Kidney epithelial cell (primary cell): Measurements from ENCODE around the gene GATA5. TPM values are rescaled to one million over a fixed set of nuclear protein-coding genes. Genes with fewer than 3 reads are reported as not detected.

Source experiments
- DNase-seq: peaks from one replicate; pipeline ENCODE4 v3.0.0-alpha.2; 2010; ENCODE audit warnings: low read depth
- H3K27me3 ChIP-seq: 2 replicates; pipeline ENCODE4 v1.6.0; 2011; ENCODE audit warnings: low read length; ENCODE audit not compliant: control insufficient read depth, insufficient read depth
- H3K36me3 ChIP-seq: 2 replicates; pipeline ENCODE4 v1.5.1; 2011; ENCODE audit warnings: low read length; ENCODE audit not compliant: control insufficient read depth, insufficient read depth
- H3K4me3 ChIP-seq: 2 replicates; pipeline ENCODE4 v1.5.1; 2011; ENCODE audit warnings: low read depth, mild to moderate bottlenecking, control low read depth, low read length
- CTCF ChIP-seq: IDR thresholded peaks from 2 replicates; pipeline ENCODE4 v1.5.1; 2011; ENCODE audit warnings: mild to moderate bottlenecking, moderate library complexity, low read length, control low read depth, inconsistent platforms; ENCODE audit not compliant: insufficient read depth, poor library complexity, severe bottlenecking
- total RNA-seq: library from RNA; depleted of rRNA; stranded (reverse); fragments of >200 nt; gene quantifications from 2 replicates; pipeline ENCODE4 v1.2.3, GENCODE V29; 2015

Gene GATA5
- total RNA-seq, 1 donor from 2014 or later: not detected

DNA sequence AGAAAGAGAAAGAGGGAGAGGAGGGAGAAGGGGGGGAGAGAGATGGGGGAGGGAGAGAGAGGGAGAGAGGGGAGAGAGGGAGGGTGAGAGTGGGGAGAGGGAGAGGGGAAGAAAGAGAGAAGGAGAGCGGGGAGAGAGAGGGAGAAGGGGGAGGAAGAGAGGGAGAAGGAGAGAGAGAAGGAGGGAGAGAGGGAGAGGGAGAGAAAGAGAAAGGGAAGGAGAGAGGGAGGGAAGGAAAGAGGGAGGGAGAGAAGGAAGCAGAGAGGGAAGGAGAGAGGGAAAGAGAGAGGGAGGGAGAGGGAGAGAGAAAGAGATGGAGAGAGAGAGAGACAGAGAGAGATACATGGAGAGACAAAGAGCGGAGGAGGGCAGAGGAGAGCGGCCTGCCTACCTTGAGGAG, 23.8 kb downstream of the GATA5 start:
- DNase-seq: no peak
- Histone ChIP-seq H3K4me3 (no peak overlapping the region), H3K27me3 (peaks cover 68% of the 10 kb centered on the region), H3K36me3 (no peaks in the 10 kb centered on the region)
- no peak for TF ChIP-seq CTCF

GRCh38 chr20:62451156-62451767, 24.5 kb downstream of the GATA5 start:
- H3K27me3 ChIP-seq: peaks cover 66% of the 10 kb centered on the region
- no peak for TF ChIP-seq CTCF

DNA sequence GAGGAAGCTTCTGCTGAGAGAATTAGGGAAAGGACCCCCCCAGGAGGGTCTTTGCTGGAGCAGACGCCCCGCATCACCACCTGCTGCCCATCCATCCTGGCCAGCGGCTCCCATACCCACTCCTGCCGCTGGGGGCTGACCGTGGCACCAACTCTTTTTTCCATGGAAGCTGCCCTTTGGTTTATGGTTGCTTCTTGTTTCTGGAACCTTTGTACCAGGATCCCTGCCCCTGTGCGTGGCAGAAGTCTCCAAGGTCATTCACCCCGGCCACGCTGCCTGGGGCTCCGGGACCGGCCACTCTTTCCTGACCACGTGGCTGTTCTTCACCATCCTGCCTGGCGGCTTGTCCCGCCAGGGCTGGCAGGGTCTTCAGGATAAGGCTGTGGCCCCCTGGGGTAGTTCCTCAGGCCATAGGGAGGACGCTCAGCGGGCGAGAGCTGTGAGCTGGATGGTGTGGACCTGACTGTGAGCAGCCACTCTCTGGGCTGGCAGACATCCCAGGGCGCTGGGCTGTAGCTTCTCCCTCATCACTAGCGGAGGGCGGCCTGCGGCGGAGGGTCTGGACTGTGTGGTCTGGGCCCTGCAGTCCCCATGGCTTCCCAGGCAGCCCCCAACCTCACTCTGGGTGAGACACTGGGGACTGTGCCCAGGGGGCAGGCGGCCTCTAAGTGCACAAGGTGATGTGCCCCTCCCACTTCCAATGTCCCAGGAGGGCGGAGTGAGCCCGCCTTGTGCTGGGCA, 25.7 kb downstream of the GATA5 start:
- peak; percentile 32 for TF ChIP-seq CTCF
- no peak for DNase-seq
- Histone ChIP-seq H3K27me3 (peaks cover 55% of the 10 kb centered on the region), H3K4me3 (no peak overlapping the region), H3K36me3 (no peaks in the 10 kb centered on the region)

More at GRCh38 chr20:62451156-62451767, 24.5 kb downstream of the GATA5 start:
- H3K4me3 ChIP-seq: no peak overlapping the region
- H3K36me3 ChIP-seq: no peaks in the 10 kb centered on the region
- DNase-seq: no peak

GRCh38 chr20:62448788-62449187, 27.0 kb downstream of the GATA5 start:
- H3K27me3 ChIP-seq: peaks cover 46% of the 10 kb centered on the region
- no peak for TF ChIP-seq CTCF
- DNase-seq: no peak
- H3K36me3 ChIP-seq: no peaks in the 10 kb centered on the region
- H3K4me3 ChIP-seq: no peak overlapping the region

DNA sequence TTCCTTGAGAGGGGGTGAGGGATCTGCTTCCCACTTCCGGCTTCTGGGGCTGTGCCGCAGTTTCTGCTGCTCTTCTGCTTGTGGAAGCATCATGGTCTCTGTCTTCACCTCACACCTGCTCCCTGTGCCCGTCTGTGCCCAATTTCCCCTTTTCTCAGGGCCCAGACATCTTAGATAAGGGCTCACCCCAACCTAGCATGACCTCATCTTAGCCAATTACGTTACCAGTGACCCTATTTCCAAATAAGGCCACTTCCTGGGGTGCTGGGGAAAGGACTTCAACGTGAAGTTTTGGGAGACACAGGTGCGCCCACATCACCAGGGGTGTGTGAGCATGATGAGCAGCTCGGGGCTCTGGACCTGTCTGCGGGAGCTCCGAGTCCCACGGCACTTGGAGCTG, 27.8 kb downstream of the GATA5 start:
- Histone ChIP-seq H3K4me3 (no peak overlapping the region), H3K27me3 (peaks cover 39% of the 10 kb centered on the region), H3K36me3 (no peaks in the 10 kb centered on the region)
- DNase-seq: no peak
- TF ChIP-seq CTCF: no peak
